ENCODE measurements around the gene CAPS.

DNA sequence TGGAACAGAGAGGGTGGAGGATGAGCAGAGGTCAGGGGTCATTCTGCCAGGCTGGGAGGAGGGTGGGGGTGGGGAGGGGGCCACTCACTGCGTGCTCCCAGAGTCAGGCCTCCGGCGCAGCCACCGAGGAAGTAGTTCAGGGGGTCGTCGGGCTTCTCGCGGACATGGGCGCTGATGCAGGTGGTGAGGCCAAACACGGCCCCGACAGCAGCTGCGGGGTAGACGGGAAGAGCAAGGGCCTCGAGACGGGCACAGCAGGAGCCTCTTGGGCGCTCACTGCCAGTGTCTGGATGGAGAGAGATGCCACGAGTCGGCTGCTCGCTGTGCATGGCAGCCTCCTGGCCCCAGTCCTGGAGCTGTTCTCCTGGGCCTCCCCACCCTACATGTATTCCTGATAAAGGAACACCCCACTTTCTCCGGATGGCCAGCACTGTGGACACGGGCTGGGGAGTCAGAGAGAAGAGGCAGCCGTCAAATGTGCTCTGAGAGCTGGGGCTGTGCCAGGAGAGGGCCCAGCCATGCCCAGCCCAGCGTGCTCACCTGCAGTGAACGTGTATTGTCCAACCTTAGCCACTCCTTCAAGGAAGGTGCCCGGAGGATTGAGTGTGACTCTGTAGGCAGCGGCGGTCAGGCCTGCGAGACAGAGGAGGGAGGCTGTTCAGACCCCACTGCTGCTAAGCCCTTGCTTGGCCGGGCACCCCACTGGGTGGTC lies 17.5 kb upstream of the CAPS start:
- TF ChIP-seq, protein P1, sequence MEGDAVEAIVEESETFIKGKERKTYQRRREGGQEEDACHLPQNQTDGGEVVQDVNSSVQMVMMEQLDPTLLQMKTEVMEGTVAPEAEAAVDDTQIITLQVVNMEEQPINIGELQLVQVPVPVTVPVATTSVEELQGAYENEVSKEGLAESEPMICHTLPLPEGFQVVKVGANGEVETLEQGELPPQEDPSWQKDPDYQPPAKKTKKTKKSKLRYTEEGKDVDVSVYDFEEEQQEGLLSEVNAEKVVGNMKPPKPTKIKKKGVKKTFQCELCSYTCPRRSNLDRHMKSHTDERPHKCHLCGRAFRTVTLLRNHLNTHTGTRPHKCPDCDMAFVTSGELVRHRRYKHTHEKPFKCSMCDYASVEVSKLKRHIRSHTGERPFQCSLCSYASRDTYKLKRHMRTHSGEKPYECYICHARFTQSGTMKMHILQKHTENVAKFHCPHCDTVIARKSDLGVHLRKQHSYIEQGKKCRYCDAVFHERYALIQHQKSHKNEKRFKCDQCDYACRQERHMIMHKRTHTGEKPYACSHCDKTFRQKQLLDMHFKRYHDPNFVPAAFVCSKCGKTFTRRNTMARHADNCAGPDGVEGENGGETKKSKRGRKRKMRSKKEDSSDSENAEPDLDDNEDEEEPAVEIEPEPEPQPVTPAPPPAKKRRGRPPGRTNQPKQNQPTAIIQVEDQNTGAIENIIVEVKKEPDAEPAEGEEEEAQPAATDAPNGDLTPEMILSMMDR (IDR thresholded peaks at IDR 0.05), result no peak
- no peak for TF ChIP-seq POLR2A (IDR thresholded peaks at IDR 0.05)

Measured in thyroid gland (tissue), 4 donors.